Measurements from ENCODE around the gene OPCML.

Gene OPCML

DNA sequence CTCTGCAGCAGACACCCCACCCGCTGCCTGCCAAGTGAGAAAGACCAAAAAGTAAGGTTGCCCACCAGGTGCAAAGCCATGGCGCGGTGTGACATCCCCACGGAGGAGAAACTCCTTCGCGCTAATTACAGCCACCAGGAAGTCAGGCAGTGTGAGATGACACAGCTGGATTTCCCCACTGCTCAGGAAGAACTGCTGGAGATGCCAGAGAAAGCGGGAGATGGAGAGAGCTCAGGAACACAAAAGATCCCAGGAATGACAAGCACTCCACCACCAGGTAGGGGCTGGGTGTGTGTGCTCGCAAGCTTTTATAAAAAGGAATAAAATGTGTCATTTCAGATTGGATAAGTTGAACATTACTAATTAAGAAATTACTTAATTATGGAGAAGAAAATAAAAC lies 292.7 kb downstream of the OPCML start:
- DNase-seq (ENCODE audit: low read depth in 2 of 2, low spot score in 1 of 2), result no peak

DNA sequence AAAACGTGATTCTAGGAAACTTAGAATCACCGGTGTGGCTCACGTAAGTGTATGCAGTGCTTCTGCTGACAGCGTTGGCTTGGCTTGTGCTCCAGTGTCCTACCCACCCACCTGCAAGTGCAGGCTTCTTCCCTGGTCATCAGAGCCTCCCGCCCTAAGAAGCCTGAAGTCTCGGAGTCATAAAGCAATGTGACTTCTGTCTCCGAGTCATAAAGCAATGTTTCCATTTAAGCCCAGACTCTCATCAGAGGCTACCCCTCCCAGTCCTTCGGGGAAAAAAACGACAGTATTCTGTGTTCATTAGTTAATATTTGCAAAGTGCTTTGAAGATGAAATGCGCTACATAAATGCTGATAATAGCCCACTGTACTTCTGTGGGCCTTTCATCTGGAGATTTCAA lies 293.8 kb downstream of the OPCML start:
- no peak for DNase-seq (ENCODE audit: low read depth in 2 of 2, low spot score in 1 of 2)

DNA sequence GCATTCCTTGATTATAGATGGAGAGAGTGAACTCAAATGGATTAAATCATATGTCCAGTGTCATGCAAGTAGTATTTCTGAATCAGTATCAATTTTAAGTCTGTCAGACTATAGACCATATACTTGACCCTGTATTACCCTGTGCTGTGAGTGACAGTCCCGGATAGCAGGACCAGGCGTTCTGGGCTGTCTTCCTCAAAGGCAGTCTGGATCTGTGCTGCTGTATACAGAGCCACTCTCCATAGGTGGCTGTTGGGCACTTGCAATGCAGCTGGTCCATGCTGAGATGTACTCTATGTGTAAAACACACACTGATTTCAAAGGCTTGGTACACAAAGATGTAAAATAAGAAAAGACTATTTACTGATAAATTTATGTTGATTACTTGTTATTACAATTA lies 294.3 kb downstream of the OPCML start:
- DNase-seq (ENCODE audit: low read depth in 2 of 2, low spot score in 1 of 2), result no peak

DNA sequence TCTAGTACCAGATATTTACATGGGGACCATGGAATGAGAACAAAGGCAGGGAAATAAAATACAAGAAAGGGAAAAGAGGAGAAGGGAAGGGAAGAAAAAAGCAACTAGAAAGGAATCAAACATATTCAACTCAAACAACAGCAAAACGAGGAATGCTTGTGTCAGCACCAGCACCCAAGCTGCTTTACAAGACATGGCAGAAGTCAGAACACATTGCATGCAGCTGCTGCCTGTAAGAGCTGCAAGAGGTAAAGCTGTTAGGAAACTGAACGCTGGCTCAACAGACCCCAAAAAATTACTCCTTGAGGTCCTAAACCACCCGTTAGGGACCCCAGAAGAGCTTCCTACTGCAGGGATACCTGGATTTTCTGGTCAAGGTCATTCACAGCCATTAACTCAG lies 296.9 kb downstream of the OPCML start:
- DNase-seq (ENCODE audit: low read depth in 2 of 2, low spot score in 1 of 2), result no peak

- no peak for DNase-seq (ENCODE audit: low read depth in 2 of 2, low spot score in 1 of 2)
Measured at GRCh38 chr11:133234883-133235282, 297.4 kb downstream of the OPCML start.

GRCh38 chr11:133232665-133233064 lies 299.6 kb downstream of the OPCML start:
- no peak for DNase-seq (ENCODE audit: low read depth in 2 of 2, low spot score in 1 of 2)

DNA sequence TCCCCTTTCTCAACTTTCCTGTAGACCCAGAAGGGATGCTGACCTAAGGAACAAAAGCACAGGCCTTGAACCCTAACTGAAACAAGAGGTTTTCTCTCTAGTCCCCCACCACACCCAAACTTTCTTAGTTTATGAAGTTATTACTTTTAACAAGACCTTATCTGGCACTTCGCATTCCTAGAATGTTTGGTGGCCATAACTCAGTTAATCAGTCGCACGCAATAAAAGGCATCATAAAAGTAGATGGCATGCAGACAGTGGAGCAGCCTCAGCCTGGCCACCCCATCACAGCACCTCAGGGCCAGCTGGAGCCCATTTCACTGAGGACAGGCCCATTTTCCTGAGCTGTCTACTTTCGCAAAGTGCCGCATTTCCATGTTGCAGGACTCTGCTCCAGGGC lies 301.9 kb downstream of the OPCML start:
- no peak for DNase-seq (ENCODE audit: low read depth in 2 of 2, low spot score in 1 of 2)

DNA sequence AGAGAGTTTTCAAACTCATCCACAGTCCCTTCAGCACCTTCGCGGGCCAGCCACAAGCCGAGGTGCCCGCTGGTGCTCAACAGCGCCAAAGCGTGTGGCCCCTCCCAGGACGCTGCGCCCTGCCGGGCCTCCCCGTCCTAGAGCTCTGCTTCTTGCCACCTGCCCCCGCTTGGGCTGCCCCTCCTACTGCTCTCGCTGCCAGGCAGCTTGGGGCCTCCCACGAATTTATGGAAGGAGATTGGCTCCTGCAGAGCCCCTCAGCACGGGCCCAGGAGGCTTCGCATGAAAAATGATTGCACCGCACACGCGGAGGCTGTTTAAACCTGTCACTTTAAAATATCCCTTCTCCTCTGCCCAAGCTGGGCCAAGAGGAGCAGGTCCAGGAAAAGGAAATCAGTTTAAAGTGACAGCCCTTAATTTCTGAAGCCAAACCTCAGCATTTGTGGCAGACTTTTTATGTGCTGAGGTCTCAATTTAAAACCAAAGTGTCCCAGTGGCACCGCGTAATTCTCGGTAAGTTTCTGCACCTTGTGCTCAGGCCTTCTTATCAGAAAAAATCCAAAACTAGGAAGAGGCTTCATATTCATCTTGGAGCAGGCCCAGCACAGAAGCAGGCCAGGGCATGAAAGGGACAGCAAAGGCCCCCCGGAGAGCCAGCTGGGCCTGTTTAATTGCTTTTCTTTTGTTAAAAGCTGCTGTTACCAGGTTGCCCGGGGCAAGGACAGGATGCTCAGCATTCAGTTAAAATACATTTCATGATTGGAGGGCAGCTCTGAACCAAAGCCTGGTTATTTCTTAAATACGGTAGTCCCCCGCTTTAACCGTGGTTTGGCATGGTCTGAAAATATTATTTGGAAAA lies 303.6 kb downstream of the OPCML start:
- DNase-seq (ENCODE audit: low read depth in 2 of 2, low spot score in 1 of 2), result no peak

GRCh38 chr11:133227632-133228111 lies 304.6 kb downstream of the OPCML start:
- no peak for DNase-seq (ENCODE audit: low read depth in 2 of 2, low spot score in 1 of 2)

DNA sequence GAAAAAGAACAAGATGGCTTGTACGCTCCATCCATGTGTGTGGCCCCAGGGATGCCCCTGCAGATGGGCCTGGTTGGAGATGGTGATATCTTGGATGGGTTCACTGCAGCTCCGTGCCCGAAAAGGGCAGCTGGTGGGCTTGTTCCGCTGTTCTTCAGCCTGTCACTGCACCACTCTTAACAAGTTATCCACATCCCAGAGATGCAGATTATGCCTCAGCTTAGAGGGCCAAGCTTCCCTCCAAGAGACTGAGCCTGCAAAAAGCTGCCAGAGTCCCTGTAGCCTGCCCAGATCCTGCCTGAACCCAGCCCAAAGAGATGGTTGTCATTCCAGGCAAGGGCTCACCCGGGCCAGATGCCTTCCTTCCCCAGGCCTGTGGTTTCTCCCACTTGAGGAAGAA lies 308.0 kb downstream of the OPCML start:
- no peak for DNase-seq (ENCODE audit: low read depth in 2 of 2, low spot score in 1 of 2)

DNA sequence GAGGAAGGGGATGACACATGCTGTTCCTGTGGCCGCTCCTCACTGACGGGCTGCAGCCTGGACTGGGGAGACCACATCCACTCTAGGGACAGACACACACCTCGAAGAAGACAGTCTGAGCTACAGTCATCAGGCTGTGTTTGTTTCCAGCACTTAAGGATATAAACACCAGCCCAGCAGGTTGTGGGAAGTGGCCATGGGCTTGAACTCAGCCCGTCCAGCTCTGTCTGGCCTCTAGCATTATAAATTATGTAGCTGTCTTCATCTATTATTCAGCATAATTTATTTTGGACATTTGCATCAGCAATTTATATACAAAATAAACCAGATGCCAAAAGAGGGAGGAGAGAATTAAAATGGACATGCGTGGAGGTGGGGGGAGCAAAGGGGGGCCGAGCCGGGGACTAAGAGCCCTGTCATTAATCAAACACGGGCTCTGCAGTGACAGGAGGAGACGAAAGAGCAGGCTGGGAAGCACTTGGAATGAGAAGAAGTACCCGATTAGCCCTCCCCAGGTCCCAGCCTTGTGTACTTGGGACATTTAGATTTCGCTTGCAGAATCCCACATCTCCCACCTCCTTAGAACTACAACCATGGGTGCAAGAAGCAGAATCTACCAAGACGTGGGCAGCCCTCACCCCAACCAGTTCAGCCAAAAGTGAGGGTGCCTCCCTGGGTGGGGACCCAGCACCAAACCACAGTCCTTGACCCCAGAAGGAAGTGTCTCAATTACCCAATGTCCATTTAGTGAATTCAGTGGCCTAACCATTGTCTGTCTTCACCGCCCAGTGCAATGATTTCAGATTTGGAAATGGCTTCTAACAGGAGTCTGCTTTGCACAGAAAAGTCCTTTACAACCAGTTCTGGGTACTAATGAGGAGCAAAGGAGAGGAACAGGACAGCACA lies 309.6 kb downstream of the OPCML start:
- DNase-seq (ENCODE audit: low read depth in 2 of 2, low spot score in 1 of 2), result no peak

- no peak for DNase-seq (ENCODE audit: low read depth in 2 of 2, low spot score in 1 of 2)
Measured at GRCh38 chr11:133219543-133219942, 312.8 kb downstream of the OPCML start.

DNA sequence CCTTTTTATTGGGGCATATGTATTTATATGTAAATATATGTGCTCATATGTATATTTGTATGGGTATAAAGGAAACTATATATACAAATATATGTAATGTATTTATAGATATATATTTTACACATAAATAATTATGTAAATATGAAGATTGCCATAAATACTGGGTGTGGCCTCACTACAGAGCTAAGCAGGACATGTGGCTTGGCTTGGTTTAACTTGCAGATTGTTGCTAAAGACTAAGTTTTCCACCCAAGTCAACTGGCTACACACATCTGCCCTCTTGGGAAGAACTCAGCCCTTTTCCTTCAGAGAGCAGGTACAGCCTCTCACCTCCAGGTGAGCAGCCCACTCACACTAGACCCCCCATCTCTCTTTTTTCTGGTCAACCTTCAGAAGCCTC lies 315.5 kb downstream of the OPCML start:
- no peak for DNase-seq (ENCODE audit: low read depth in 2 of 2, low spot score in 1 of 2)

DNA sequence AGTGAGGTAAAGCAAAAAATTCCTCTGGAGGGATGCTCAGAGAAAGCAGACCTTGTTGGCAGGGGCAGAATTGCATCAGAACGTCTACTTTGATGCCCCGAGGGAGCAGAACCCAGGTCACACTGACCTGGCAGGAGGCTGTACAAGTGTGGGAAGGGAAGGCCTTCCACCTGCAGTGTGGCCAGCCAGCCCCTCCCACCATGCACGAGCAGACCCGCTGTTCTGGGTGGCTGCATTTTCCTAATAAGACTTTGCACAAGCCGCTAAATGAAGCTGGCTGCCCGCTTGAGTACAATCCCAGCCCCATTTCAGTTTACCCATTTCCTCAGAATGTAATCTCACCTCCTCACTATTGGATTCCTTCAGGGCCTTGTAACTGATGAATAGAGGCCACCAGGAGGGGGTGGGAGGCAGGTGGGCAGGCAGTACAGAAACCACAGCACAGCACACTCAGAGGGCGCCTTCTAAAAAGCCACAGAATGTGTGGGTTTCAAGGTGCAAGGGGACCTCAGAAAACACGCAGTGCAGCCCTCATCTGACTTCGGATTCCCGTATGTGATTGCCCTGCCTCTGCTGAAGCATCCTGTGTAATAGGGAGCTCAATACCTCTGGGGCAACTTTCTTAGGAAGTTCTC lies 316.6 kb downstream of the OPCML start:
- no peak for DNase-seq (ENCODE audit: low read depth in 2 of 2, low spot score in 1 of 2)

- DNase-seq (ENCODE audit: low read depth in 2 of 2, low spot score in 1 of 2), result no peak
Measured at GRCh38 chr11:133214646-133215045, 317.7 kb downstream of the OPCML start.

- DNase-seq (ENCODE audit: low read depth in 2 of 2, low spot score in 1 of 2), result no peak
Measured at GRCh38 chr11:133212201-133212600, 320.1 kb downstream of the OPCML start.

DNA sequence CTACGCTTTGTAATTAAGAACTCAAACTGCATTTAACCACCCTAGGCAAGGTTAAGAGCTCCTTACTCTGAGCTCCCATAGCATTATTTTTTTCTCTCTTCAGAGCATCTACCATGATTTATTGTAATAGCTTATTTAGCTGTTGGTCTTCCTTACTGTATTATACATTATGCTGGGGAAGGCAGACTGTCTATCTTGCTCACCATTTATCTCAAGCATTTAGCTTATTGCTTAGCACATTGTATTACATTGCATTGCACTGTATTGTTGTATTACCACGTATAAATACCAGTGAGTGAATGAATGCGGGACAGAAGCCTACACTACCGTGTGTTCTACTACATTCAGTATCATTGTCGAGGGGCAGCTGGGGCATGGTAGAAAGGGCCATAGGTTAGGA lies 324.3 kb downstream of the OPCML start:
- DNase-seq (ENCODE audit: low read depth in 2 of 2, low spot score in 1 of 2), result no peak

GRCh38 chr11:133206313-133207005 lies 325.8 kb downstream of the OPCML start:
- DNase-seq (ENCODE audit: low read depth in 2 of 2, low spot score in 1 of 2), result no peak

DNA sequence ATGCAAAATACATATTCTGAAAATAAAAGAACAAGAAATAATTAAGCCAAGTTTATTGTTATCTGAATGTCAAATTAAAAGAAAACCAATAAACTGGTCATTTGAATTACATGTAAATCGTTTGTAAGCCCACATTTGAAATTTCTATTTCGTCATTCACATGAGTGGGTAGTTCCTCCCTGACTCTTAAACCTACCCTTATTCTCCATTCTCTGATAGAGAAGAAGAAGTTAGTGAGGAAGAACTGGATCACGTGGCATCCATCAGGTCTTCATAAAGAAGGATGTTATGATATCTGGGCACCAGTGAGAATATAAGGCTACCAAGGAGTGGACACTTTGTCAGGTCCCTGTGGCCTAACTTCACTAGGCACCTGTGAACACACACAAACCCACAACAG lies 328.1 kb downstream of the OPCML start:
- no peak for DNase-seq (ENCODE audit: low read depth in 2 of 2, low spot score in 1 of 2)

DNA sequence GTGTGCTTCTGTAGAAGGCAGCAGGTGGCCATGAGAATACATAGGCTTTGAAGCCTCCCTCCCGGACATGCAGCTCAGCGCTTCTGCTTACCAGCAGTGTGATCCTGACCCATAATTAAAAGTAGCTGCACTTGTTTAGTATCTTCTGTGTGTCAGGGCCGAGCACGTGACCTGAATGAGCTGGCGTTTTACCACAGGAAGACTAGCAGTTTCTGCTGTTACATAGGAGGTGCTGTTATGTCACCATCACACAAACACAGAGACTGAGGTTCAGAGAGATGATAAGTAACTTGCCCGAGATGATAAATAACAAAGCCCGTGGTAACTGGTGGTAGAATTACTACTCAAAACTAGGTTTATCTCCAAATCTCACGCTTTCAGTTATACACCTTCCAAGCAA lies 329.5 kb downstream of the OPCML start:
- no peak for DNase-seq (ENCODE audit: low read depth in 2 of 2, low spot score in 1 of 2)

GRCh38 chr11:133198438-133198837 lies 333.9 kb downstream of the OPCML start:
- no peak for DNase-seq (ENCODE audit: low read depth in 2 of 2, low spot score in 1 of 2)
